ENCODE results near the gene ATP6V0E2. TPM values are rescaled to one million over a fixed set of nuclear protein-coding genes. Genes with fewer than 3 reads are reported as not detected.

Gene ATP6V0E2
- total RNA-seq (2014; rRNA removed; shearing (Covaris generic)), result 24.2 and 29.1 TPM in 2 replicates

DNA sequence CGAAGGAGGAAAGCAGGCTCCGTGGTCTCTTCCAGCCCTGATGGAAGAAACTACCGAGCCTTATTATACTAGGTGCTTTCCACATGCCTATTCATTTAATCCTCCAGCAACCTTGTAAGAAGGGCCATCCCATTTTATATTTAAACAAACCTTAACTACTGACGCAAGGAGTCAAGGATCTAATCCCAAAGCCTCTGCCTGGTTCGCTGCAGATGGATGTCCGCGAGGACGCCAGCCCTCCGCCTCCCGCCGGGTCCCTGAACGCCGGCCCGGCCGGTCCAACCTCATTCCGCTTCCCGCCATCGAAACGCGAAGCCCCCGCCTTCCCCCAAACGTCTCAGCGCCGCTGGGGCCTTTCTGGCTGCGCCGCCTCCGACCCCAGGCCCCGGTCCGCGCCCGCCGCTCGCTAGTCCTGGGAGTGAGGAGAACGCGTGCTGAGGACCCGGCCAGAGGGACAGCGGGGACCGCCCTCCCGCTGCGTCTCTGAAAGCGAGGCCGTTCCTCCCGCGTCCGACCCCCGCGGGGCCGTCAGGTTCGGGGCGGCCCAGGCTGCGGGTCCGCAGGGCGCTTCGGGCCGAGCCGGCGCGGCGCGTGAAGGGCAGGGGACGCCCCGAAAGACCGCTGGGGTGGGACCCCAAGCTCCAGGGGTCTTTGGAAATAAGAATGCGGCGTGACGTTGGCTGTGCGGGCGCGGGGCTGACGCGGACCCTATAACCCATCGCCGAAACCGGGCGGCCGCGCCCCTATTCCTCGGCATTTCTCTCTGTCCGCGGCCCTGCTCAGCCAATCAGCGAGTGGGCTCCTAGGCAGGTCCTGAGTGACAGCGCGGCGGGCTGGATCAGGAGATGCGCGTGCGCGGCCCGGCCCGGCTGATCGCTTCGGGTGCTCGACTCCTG is at the start of gene ATP6V0E2:
Gene ATP6V0E2 (plus strand): TSS at position 896 of the 896 bp plus-strand sequence. CDS start 97 bp downstream, outside the sequence.

DNA sequence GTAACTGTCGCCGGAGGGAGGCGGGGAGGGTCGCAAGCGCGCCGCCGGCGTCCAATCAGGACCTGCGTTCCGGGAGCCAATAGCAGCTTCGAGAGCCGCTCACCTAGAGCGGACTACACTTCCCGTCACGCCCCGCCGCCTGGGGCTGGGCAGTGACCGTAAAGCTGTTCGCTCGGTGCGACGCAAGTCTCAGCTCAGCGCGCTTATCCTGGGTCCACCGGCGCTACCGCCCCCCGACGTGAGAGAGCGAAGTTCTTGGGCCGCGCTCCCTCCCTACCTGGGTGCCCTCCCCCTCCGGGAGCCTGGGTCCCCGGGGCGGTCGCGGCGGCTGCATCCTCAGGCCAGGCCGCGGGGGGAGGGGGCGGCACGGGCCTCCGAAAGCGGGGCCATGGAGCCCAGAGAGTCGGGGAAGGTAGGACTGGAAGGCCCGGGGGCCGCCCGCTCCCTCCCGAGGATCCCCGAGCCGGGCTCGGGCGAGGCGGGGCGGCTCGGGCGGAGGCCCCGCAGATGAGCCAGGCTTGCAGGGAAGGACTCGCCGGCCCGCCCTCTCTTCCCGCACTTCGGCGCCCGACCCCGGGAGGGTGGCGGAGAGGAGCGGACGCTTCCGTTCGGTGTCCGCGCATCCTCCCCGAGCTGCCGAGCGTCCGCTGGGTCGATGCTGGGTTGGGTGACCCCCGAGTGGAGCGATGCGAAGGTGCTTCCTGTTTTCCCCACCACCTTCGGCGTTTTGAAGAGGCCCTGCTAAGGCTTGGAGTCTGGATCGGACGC is 35.4 kb upstream of the ATP6V0E2 start, which contains the start of gene ZNF862:
Gene ZNF862 (plus strand): TSS at position 152 of the 768 bp plus-strand sequence. CDS start 237 bp downstream, at position 389.

Small RNA genes within 50 kb of the gene (small RNA-seq; reads per million reads assigned to genes)
- gene AC093458.1, result not detected

Other genes with a start within 250 kb of the ATP6V0E2 start
- 0.34 and 0.45 TPM in 2 replicates for gene ZNF467, start 100.4 kb upstream of the ATP6V0E2 start, total RNA-seq (2014; rRNA removed; shearing (Covaris generic))
- gene ZNF862, start 35.6 kb upstream of the ATP6V0E2 start, total RNA-seq (2014; rRNA removed; shearing (Covaris generic)), result 0.75 and 5.0 TPM in 2 replicates